Stromal cell of bone marrow (primary cell): ENCODE measurements around the gene PTPA.
"Not testable (repeated sequence)": the region's sequence is repeated elsewhere in the genome, so short reads cannot be mapped to it uniquely, and the experiment has no call there.

Experiments used
- DNase-seq: peaks from one replicate; pipeline ENCODE4 v3.0.0-alpha.2; 2012; ENCODE audit warnings: low read depth

The PTPA gene

GRCh38 chr9:129109537-129109903 is 1.7 kb upstream of the PTPA start:
- DNase-seq: no peak

- no peak for DNase-seq
Measured at GRCh38 chr9:129109952-129110739, 1.1 kb upstream of the PTPA start.

- no peak for DNase-seq
Measured at GRCh38 chr9:129111528-129112151, 425 bp downstream of the PTPA start.

GRCh38 chr9:129112526-129112925 is 1.3 kb downstream of the PTPA start:
- not testable (repeated sequence) for DNase-seq

- no peak for DNase-seq
Measured at GRCh38 chr9:129113645-129114304, 2.6 kb downstream of the PTPA start.

- no peak for DNase-seq
Measured at GRCh38 chr9:129118799-129119198, 7.6 kb downstream of the PTPA start.

GRCh38 chr9:129121483-129121882 is 10.3 kb downstream of the PTPA start:
- no peak for DNase-seq

GRCh38 chr9:129122133-129122532 is 10.9 kb downstream of the PTPA start:
- no peak for DNase-seq

- DNase-seq: not testable (repeated sequence)
Measured at GRCh38 chr9:129122976-129123375, 11.8 kb downstream of the PTPA start.

- DNase-seq: no peak
Measured at GRCh38 chr9:129124506-129125069, 13.4 kb downstream of the PTPA start.

GRCh38 chr9:129125478-129125877 is 14.3 kb downstream of the PTPA start:
- peak; percentile 95 for DNase-seq

- DNase-seq: no peak
Measured at GRCh38 chr9:129126749-129127618, 15.8 kb downstream of the PTPA start.

- no peak for DNase-seq
Measured at GRCh38 chr9:129128689-129129088, 17.5 kb downstream of the PTPA start.

- DNase-seq: not testable (repeated sequence)
Measured at GRCh38 chr9:129130271-129130670, 19.1 kb downstream of the PTPA start.

GRCh38 chr9:129130791-129131190 is 19.6 kb downstream of the PTPA start:
- no peak for DNase-seq

GRCh38 chr9:129131300-129132145 is 20.3 kb downstream of the PTPA start:
- DNase-seq: no peak

- DNase-seq: no peak
Measured at GRCh38 chr9:129133082-129133481, 21.9 kb downstream of the PTPA start.

- no peak for DNase-seq
Measured at GRCh38 chr9:129135476-129135875, 24.3 kb downstream of the PTPA start.

- no peak for DNase-seq
Measured at GRCh38 chr9:129136446-129137035, 25.3 kb downstream of the PTPA start.
